OCI-LY7 (cell line): ENCODE results near the gene ARL3.

Source experiments
- CTCF ChIP-seq: fragments of 200-600 bp; sonication (generic); conservative IDR thresholded peaks from 2 replicates; pipeline ENCODE4 v1.5.1; 2014; ENCODE audit warnings: mild to moderate bottlenecking, antibody characterized with exemption, low read length, moderate library complexity, mixed read lengths
- EZH2phosphoT487 ChIP-seq: fragments of 200-600 bp; sonication (generic); IDR thresholded peaks from 2 replicates; pipeline ENCODE4 v1.6.1; 2018; ENCODE audit warnings: low read depth, borderline replicate concordance, mild to moderate bottlenecking, mixed run types, antibody characterized with exemption, low read length, moderate library complexity, mixed read lengths

GRCh38 chr10:102641402-102641801, 72.8 kb downstream of the ARL3 start:
- TF ChIP-seq CTCF (no peak), EZH2phosphoT487 (no peak)
